GM18498 (cell line): ENCODE measurements around the gene TNK1.
A peak's percentile ranks its signal among the peaks of the same experiment; 100 is the strongest.

ENCODE experiments used
- ATAC-seq: cut with Tn5 transposase; IDR thresholded peaks from one replicate; pipeline ENCODE4 v1.9.1; 2021; ENCODE audit warnings: mild to moderate bottlenecking, moderate library complexity; ENCODE audit not compliant: unreplicated experiment

TNK1 gene

GRCh38 chr17:7431231-7431630 is 50.3 kb downstream of the TNK1 start:
- no peak for ATAC-seq

GRCh38 chr17:7432296-7432695 is 51.4 kb downstream of the TNK1 start:
- no peak for ATAC-seq

- ATAC-seq: peak; percentile 15
These were observed 55.0 kb downstream of the TNK1 start for GRCh38 chr17:7435676-7436555.

GRCh38 chr17:7436556-7437368 is 55.9 kb downstream of the TNK1 start:
- ATAC-seq: no peak

- no peak for ATAC-seq
These were observed 56.5 kb downstream of the TNK1 start for GRCh38 chr17:7437369-7437863.

- no peak for ATAC-seq
These were observed 57.2 kb downstream of the TNK1 start for GRCh38 chr17:7437950-7438614.

DNA sequence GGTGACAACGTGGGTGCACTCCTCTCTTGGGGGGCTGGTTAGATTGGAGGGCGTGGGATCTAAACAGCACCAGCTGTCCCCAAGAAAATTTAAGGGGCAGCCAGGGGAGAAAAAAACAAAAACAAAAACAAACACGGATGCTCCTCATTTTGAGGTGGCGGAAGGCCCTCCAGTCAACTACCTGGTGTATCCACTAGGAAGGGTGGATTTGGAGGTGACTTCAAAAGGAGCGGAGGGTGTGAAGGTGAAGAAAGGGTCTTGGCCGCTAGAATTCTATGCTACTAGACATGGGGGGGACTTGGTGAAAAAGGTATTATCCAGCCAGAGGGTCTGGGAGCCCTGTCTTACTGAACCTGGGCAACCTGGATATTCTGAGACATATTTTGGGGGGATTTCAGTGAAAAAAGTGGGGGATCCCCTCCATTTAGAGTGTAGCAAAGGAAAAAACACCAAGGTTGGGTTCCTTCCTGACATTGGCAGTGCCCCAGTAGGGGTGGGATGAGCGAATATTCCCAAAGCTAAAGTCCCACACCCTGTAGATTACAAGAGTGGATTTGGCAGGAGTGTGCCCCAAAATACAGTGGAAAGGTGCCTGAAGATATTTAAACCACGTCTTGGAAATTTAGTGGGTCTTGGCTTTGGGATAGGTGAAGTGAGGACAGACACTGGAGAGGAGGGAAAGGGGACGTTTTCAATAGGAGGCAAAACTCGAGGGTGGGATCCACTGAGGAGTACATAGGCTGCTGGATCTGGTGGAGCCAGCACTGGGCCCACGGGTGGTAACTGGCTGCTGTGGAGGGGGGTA is 58.0 kb downstream of the TNK1 start:
- no peak for ATAC-seq
